Non-pigmented ciliary epithelial cell (primary cell): ENCODE results near the gene CST3.
A peak's percentile ranks its signal among the peaks of the same experiment; 100 is the strongest.
"Not testable (repeated sequence)": the region's sequence is repeated elsewhere in the genome, so short reads cannot be mapped to it uniquely, and the experiment has no call there.

Experiments
- DNase-seq: peaks from one replicate; pipeline ENCODE4 v3.0.0-alpha.2; 2010; ENCODE audit warnings: low read depth

CST3 gene

GRCh38 chr20:23627501-23627900 lies 10.3 kb downstream of the CST3 start:
- DNase-seq, result no peak

GRCh38 chr20:23626040-23626620 lies 11.6 kb downstream of the CST3 start:
- no peak for DNase-seq

- no peak for DNase-seq
Measured at GRCh38 chr20:23625236-23625964, 12.4 kb downstream of the CST3 start.

- no peak for DNase-seq
Measured at GRCh38 chr20:23624324-23624691, 13.4 kb downstream of the CST3 start.

- DNase-seq, result no peak
Measured at GRCh38 chr20:23623666-23624323, 14.0 kb downstream of the CST3 start.

- DNase-seq, result peak; percentile 70
Measured at GRCh38 chr20:23622839-23623343, 14.9 kb downstream of the CST3 start.

- not testable (repeated sequence) for DNase-seq
Measured at GRCh38 chr20:23622401-23622800, 15.4 kb downstream of the CST3 start.

GRCh38 chr20:23620670-23621386 lies 16.9 kb downstream of the CST3 start:
- DNase-seq, result not testable (repeated sequence)

- DNase-seq, result no peak
Measured at GRCh38 chr20:23614163-23614562, 23.6 kb downstream of the CST3 start.

- DNase-seq, result no peak
Measured at GRCh38 chr20:23613676-23614075, 24.1 kb downstream of the CST3 start.

GRCh38 chr20:23612396-23612795 lies 25.4 kb downstream of the CST3 start:
- DNase-seq, result no peak

GRCh38 chr20:23609486-23610109 lies 28.2 kb downstream of the CST3 start:
- no peak for DNase-seq

- no peak for DNase-seq
Measured at GRCh38 chr20:23608251-23608846, 29.4 kb downstream of the CST3 start.

GRCh38 chr20:23607497-23608245 lies 30.1 kb downstream of the CST3 start:
- DNase-seq, result no peak

- no peak for DNase-seq
Measured at GRCh38 chr20:23606652-23607049, 31.1 kb downstream of the CST3 start.

- no peak for DNase-seq
Measured at GRCh38 chr20:23605867-23606651, 31.7 kb downstream of the CST3 start, which contains the start of gene CST9. Gene CST9, minus strand, starts transcription at chr20:23605917. Its CDS starts 53 bp downstream, at chr20:23605864.

- no peak for DNase-seq
Measured at GRCh38 chr20:23604306-23604705, 33.4 kb downstream of the CST3 start.

GRCh38 chr20:23603321-23603720 lies 34.4 kb downstream of the CST3 start:
- no peak for DNase-seq

GRCh38 chr20:23602699-23603098 lies 35.1 kb downstream of the CST3 start:
- DNase-seq, result no peak

GRCh38 chr20:23602241-23602640 lies 35.5 kb downstream of the CST3 start:
- no peak for DNase-seq
